ENCODE measurements around the gene PTPRN2.

Gene PTPRN2

DNA sequence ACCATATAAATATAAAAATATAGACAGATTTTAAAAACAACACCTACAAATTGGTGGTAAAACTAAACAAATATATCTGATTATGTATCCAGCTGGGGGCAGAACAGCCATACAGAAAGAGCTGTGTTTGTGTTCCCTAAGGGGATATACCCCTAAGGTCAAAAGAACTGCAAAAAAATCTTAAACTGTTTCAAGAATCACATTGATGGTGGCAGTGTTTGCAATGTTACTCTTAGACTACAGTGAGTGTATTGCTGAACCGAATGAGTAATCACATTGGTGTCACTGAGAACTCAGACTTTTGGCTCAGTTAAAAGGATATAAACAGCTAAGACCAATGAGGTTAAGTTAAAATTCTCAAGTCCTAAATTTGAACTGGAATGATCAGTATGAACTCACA lies 27.1 kb upstream of the PTPRN2 start:
- no peak overlapping the region for H3K27ac ChIP-seq
- no peaks in the 10 kb centered on the region for H3K9me3 ChIP-seq (ENCODE audit: control insufficient read depth, low read length)
- H3K9ac ChIP-seq, result no peak overlapping the region
- H3K27me3 ChIP-seq (ENCODE audit: control insufficient read depth, insufficient read depth, low read length), result no peaks in the 10 kb centered on the region
- H3K4me1 ChIP-seq, result no peaks in the 10 kb centered on the region
- TF ChIP-seq, protein P1, sequence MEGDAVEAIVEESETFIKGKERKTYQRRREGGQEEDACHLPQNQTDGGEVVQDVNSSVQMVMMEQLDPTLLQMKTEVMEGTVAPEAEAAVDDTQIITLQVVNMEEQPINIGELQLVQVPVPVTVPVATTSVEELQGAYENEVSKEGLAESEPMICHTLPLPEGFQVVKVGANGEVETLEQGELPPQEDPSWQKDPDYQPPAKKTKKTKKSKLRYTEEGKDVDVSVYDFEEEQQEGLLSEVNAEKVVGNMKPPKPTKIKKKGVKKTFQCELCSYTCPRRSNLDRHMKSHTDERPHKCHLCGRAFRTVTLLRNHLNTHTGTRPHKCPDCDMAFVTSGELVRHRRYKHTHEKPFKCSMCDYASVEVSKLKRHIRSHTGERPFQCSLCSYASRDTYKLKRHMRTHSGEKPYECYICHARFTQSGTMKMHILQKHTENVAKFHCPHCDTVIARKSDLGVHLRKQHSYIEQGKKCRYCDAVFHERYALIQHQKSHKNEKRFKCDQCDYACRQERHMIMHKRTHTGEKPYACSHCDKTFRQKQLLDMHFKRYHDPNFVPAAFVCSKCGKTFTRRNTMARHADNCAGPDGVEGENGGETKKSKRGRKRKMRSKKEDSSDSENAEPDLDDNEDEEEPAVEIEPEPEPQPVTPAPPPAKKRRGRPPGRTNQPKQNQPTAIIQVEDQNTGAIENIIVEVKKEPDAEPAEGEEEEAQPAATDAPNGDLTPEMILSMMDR (IDR thresholded peaks at IDR 0.05), result no peak
- no peak overlapping the region for H3K4me2 ChIP-seq (ENCODE audit: low read length)
- no peak overlapping the region for H2AFZ ChIP-seq
- H3K36me3 ChIP-seq (ENCODE audit: control insufficient read depth, insufficient read depth, low read length), result no peaks in the 10 kb centered on the region
- H3K4me3 ChIP-seq (ENCODE audit: low read depth, low read length), result no peak overlapping the region
- no peaks in the 10 kb centered on the region for H3K79me2 ChIP-seq

DNA sequence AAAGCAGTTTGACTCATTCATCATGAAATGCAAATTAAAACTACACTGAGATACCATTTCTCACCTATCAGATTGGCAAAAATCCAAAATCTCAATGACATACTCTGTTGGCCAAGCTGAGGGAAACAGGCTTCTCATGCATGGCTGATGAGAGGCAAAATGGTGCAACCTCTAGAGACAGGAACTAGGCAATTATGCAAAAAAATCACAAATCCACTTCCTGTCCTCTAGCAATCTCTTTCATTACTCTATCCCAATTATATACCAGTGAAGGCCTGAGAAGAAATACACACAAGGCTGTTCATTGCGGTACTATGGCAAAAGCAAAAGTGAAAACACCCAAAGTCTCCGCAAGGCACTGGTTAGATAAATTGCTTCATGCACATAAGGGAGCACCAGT lies 25.9 kb upstream of the PTPRN2 start:
- Histone ChIP-seq H3K9ac (no peak overlapping the region), H3K4me3 (ENCODE audit: low read depth, low read length) (no peak overlapping the region), H3K27ac (no peak overlapping the region), H3K4me1 (no peaks in the 10 kb centered on the region), H3K79me2 (no peaks in the 10 kb centered on the region), H2AFZ (no peak overlapping the region), H3K36me3 (ENCODE audit: control insufficient read depth, insufficient read depth, low read length) (no peaks in the 10 kb centered on the region), H3K27me3 (ENCODE audit: control insufficient read depth, insufficient read depth, low read length) (no peaks in the 10 kb centered on the region), H3K9me3 (ENCODE audit: control insufficient read depth, low read length) (no peaks in the 10 kb centered on the region), H3K4me2 (ENCODE audit: low read length) (no peak overlapping the region)
- TF ChIP-seq, protein P1 (IDR thresholded peaks at IDR 0.05), result no peak

DNA sequence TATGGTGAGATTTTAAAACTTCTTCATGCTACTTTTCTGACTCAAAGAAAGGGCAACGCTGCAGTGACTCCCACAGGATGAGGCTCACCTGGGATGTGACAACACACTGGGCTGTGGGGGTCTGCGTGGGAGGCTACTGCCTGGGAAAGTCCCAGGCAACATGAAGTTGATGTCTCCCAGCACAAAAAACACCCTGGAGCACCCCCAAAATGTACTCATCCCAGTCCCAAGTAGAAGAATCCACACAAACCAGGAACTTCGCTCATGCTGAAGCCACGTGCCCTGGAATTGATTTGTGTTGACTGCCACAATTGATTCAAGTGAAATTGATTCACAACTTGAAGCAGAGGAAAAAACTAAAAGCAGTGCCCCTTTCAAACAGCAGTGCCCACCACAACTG lies 24.9 kb upstream of the PTPRN2 start:
- Histone ChIP-seq H3K36me3 (ENCODE audit: control insufficient read depth, insufficient read depth, low read length) (no peaks in the 10 kb centered on the region), H3K9me3 (ENCODE audit: control insufficient read depth, low read length) (no peaks in the 10 kb centered on the region), H3K9ac (no peak overlapping the region), H3K79me2 (no peaks in the 10 kb centered on the region), H3K4me1 (no peaks in the 10 kb centered on the region), H3K4me3 (ENCODE audit: low read depth, low read length) (no peak overlapping the region), H2AFZ (no peak overlapping the region), H3K27me3 (ENCODE audit: control insufficient read depth, insufficient read depth, low read length) (no peaks in the 10 kb centered on the region), H3K4me2 (ENCODE audit: low read length) (no peak overlapping the region), H3K27ac (no peak overlapping the region)
- TF ChIP-seq, protein P1 (IDR thresholded peaks at IDR 0.05), result no peak

DNA sequence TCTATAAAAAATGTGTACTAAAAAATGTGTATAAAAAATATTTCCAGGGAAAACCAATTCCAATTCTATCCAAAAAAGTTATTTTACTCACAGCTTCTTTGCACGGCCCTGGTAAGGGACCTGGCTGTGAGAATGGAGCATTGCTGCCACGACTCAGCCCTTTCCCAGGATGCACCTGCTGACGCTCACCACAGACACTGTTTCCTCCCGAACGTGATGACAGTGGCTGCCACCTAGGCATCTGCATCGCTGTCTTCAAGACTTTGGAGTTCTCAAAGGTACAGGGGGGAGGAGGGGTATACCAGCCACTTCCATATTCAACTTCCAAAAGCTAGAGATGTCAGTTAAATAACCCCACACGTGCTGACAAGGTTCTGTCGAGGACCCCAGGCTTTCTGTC lies 23.9 kb upstream of the PTPRN2 start:
- H3K27ac ChIP-seq, result no peak overlapping the region
- H3K36me3 ChIP-seq (ENCODE audit: control insufficient read depth, insufficient read depth, low read length), result no peaks in the 10 kb centered on the region
- H2AFZ ChIP-seq, result no peak overlapping the region
- no peaks in the 10 kb centered on the region for H3K27me3 ChIP-seq (ENCODE audit: control insufficient read depth, insufficient read depth, low read length)
- no peaks in the 10 kb centered on the region for H3K9me3 ChIP-seq (ENCODE audit: control insufficient read depth, low read length)
- no peak overlapping the region for H3K4me3 ChIP-seq (ENCODE audit: low read depth, low read length)
- no peaks in the 10 kb centered on the region for H3K4me1 ChIP-seq
- TF ChIP-seq, protein P1 (IDR thresholded peaks at IDR 0.05), result no peak
- H3K79me2 ChIP-seq, result no peaks in the 10 kb centered on the region
- H3K4me2 ChIP-seq (ENCODE audit: low read length), result no peak overlapping the region
- H3K9ac ChIP-seq, result no peak overlapping the region

DNA sequence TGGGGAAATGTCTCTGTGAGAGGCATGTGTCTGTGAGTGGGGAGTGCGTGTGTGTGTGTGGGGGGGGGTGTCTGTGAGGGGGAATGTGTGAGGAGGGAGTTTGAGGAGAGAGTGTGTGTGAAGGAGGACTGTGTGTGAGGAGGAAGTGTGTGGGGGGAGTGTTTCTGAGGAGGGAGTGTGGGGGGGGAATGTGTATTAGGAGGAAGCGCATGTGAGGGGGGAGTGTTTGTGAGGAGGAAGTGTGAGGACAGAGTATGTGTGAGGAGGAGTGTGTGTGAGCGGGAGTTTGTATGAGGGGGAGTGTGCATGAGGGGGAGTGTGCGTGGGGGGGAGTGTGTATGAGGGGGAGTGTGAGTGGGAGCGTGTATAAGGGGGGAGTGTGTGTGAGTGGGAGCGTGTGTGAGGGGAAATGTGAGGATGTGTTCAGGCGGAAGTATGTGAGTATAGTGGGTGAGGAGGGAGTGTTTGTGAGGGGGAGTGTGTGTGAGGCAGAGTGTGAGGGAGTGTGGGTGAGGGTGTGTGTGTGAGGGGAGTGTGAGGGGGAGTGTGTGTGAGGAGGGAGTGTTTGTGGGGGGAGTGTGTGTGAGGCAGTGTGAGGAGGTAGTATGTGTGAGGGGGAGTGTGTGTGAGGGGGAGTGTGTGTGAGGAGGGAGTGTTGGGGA lies 21.8 kb upstream of the PTPRN2 start:
- H3K4me1 ChIP-seq, result no peaks in the 10 kb centered on the region
- no peak overlapping the region for H3K4me2 ChIP-seq (ENCODE audit: low read length)
- H3K27ac ChIP-seq, result no peak overlapping the region
- H3K79me2 ChIP-seq, result no peaks in the 10 kb centered on the region
- H3K27me3 ChIP-seq (ENCODE audit: control insufficient read depth, insufficient read depth, low read length), result no peaks in the 10 kb centered on the region
- no peak overlapping the region for H3K9ac ChIP-seq
- no peaks in the 10 kb centered on the region for H3K9me3 ChIP-seq (ENCODE audit: control insufficient read depth, low read length)
- H3K36me3 ChIP-seq (ENCODE audit: control insufficient read depth, insufficient read depth, low read length), result no peaks in the 10 kb centered on the region
- TF ChIP-seq, protein P1 (IDR thresholded peaks at IDR 0.05), result no peak
- no peak overlapping the region for H2AFZ ChIP-seq
- H3K4me3 ChIP-seq (ENCODE audit: low read depth, low read length), result no peak overlapping the region

Measured in parathyroid adenoma (tissue), 2 donors.